PFSK-1 (cell line): ENCODE measurements around the gene BABAM1.

ENCODE experiments used
- FOXP2 ChIP-seq: optimal IDR thresholded peaks from 2 replicates; pipeline ENCODE3; 2011; ENCODE audit warnings: borderline replicate concordance, control low read depth, inconsistent platforms; ENCODE audit not compliant: insufficient read depth; ENCODE audit errors: extremely low read length, extremely low read depth
- POLR2AphosphoS5 ChIP-seq: IDR thresholded peaks from 2 replicates; pipeline ENCODE4 v1.6.1; 2012; ENCODE audit warnings: low read depth, mild to moderate bottlenecking, control low read depth, low read length, moderate library complexity
- REST ChIP-seq, 2 experiments: IDR thresholded peaks; 2 replicates each; pipeline versions ENCODE4 v1.6.1 to v1.8.0; 2011 to 2012; ENCODE audit warnings: low read depth in 2 of 2, low read length in 2 of 2, control low read depth in 1 of 2, inconsistent platforms in 1 of 2, mild to moderate bottlenecking in 1 of 2, moderate library complexity in 1 of 2; ENCODE audit not compliant: insufficient read depth in 1 of 2
- SIN3A ChIP-seq: IDR thresholded peaks from 2 replicates; pipeline ENCODE4 v1.6.1; 2012; ENCODE audit warnings: mild to moderate bottlenecking, low read length, moderate library complexity, borderline replicate concordance; ENCODE audit not compliant: insufficient read depth
- TAF1 ChIP-seq: IDR thresholded peaks from 2 replicates; pipeline ENCODE4 v1.6.1; 2012; ENCODE audit warnings: low read length, control low read depth, borderline replicate concordance; ENCODE audit not compliant: insufficient read depth

- TF ChIP-seq POLR2AphosphoS5 (no peak), SIN3A (no peak), TAF1 (no peak), REST (IDR thresholded peaks at IDR 0.05; ENCODE audit: insufficient read depth in 1 of 2, low read depth in 2 of 2, low read length in 2 of 2) (no peak), FOXP2 (no peak)
Measured at GRCh38 chr19:17236811-17237543, 30.3 kb upstream of the BABAM1 start.
